H1 (cell line): ENCODE data around the gene DYNLL2. TPM values are rescaled to one million over a fixed set of nuclear protein-coding genes. Genes with fewer than 3 reads are reported as not detected.

Experiments
- CHD7 ChIP-seq: fragments of 300-600 bp; sonication (generic); IDR thresholded peaks from 2 replicates; pipeline ENCODE4 v1.7.1; 2012; ENCODE audit warnings: low read length, moderate library complexity, mild to moderate bottlenecking, inconsistent platforms; ENCODE audit not compliant: insufficient replicate concordance
- E2F6 ChIP-seq: IDR thresholded peaks from 2 replicates; pipeline ENCODE4 v1.6.1; 2012; ENCODE audit warnings: inconsistent platforms
- RAD21 ChIP-seq, 2 experiments: IDR thresholded peaks in 1 of 2; conservative IDR thresholded peaks in 1 of 2; 2 replicates each; pipeline ENCODE4 v1.6.1; 2011; ENCODE audit warnings: low read depth in 2 of 2, low read length in 2 of 2, improper control_type of control experiment in 1 of 2, inconsistent platforms in 1 of 2, mild to moderate bottlenecking in 1 of 2, moderate library complexity in 1 of 2
- RBBP5 ChIP-seq: IDR thresholded peaks from 2 replicates; pipeline ENCODE4 v1.7.1; 2012; ENCODE audit warnings: low read depth, mild to moderate bottlenecking, inconsistent platforms, low read length, moderate library complexity, borderline replicate concordance
- SP1 ChIP-seq: IDR thresholded peaks from 2 replicates; pipeline ENCODE4 v1.6.1; 2011; ENCODE audit warnings: low read depth, low read length
- SRF ChIP-seq: IDR thresholded peaks from 2 replicates; pipeline ENCODE4 v1.6.1; 2011; ENCODE audit warnings: mild to moderate bottlenecking, low read depth, low read length, moderate library complexity
- SUZ12 ChIP-seq: fragments of 200-600 bp; sonication (generic); IDR thresholded peaks from 2 replicates; pipeline ENCODE4 v1.6.1; 2012; ENCODE audit warnings: mild to moderate bottlenecking, inconsistent platforms, low read length, moderate library complexity, mixed read lengths
- TAF1 ChIP-seq: IDR thresholded peaks from 2 replicates; pipeline ENCODE4 v1.6.1; 2011; ENCODE audit warnings: mild to moderate bottlenecking, low read depth, low read length
- USF2 ChIP-seq: IDR thresholded peaks from 2 replicates; pipeline ENCODE4 v1.6.1; 2011; ENCODE audit warnings: low read length, improper control_type of control experiment
- ZNF274 ChIP-seq: IDR thresholded peaks from 2 replicates; pipeline ENCODE4 v1.7.0; 2012; ENCODE audit warnings: low read length, borderline replicate concordance; ENCODE audit errors: extremely low read depth
- polyA plus RNA-seq, 7 experiments: library from polyadenylated mRNA; depleted of rRNA in 3 of 7; stranded (reverse) in 5 of 7; unstranded in 2 of 7; fragments of >200 nt in 5 of 7; fragments of 200-250 nt in 2 of 7; gene quantifications; 1 replicate in 5 of 7; 2 replicates in 1 of 7; 4 replicates in 1 of 7; pipeline versions ENCODE4 v1.2.1 to v1.2.3, GENCODE V29; 2011 to 2013; ENCODE audit warnings: missing spikeins in 2 of 7, mixed read lengths in 2 of 7
- total RNA-seq: library from RNA; stranded (reverse); fragmentation: NEBNext Ultra II Directional; extraction: Animal tissue kit (Norgen Biotek cat#: 25700); gene quantifications from 2 replicates; pipeline ENCODE4 v1.2.1, GENCODE V29; 2021

The DYNLL2 gene
- total and polyA plus RNA-seq, 2 of the 8 experiments (the other 6 are each of a cell fraction or from before 2014, with no cell fraction given), result 19.8 to 52.7 TPM

GRCh38 chr17:58052407-58052806 is 30.8 kb upstream of the DYNLL2 start (continued):
- no peak for TF ChIP-seq CHD7
- TF ChIP-seq USF2, result no peak
- TF ChIP-seq SUZ12, result no peak
- no peak for TF ChIP-seq SP1
- TF ChIP-seq TAF1, result no peak
- no peak for TF ChIP-seq ZNF274
- no peak for TF ChIP-seq SRF
- TF ChIP-seq RAD21 (IDR thresholded peaks at IDR 0.05 in 1 of 2, conservative IDR thresholded peaks at IDR 0.05 in 1 of 2; ENCODE audit: low read depth in 2 of 2, low read length in 2 of 2), result no peak
- TF ChIP-seq RBBP5, result no peak
- TF ChIP-seq E2F6, result no peak
